HepG2 (cell line): ENCODE measurements around the gene LMAN2. TPM values are rescaled to one million over a fixed set of nuclear protein-coding genes. Genes with fewer than 3 reads are reported as not detected.

Source experiments
- ARID2 ChIP-seq: sonication (generic); formaldehyde crosslinking; IDR thresholded peaks from 2 replicates; pipeline ENCODE4 v1.8.1; 2022; ENCODE audit warnings: mild to moderate bottlenecking, missing genetic modification reagents, borderline replicate concordance
- BCL6 ChIP-seq: IDR thresholded peaks from 2 replicates; pipeline ENCODE4 v1.6.1; 2016; ENCODE audit warnings: missing genetic modification reagents, missing compliant biosample characterization
- BHLHE40 ChIP-seq: IDR thresholded peaks from 2 replicates; pipeline ENCODE4 v1.6.1; 2011; ENCODE audit warnings: low read length, improper control_type of control experiment
- EEA1 ChIP-seq: sonication (generic); formaldehyde crosslinking; IDR thresholded peaks from 2 replicates; pipeline ENCODE4 v1.5.1; 2020; ENCODE audit warnings: mild to moderate bottlenecking, missing genetic modification reagents, borderline replicate concordance
- HNRNPH1 ChIP-seq: fragments of 200-400 bp; formaldehyde crosslinking; optimal IDR thresholded peaks from 2 replicates; pipeline ENCODE3; 2017; ENCODE audit warnings: mild to moderate bottlenecking, low read depth, low read length
- HNRNPL ChIP-seq: fragments of 200-400 bp; formaldehyde crosslinking; IDR thresholded peaks from 2 replicates; pipeline ENCODE4 v1.6.1; 2017; ENCODE audit warnings: mild to moderate bottlenecking, low read depth, low read length
- IRF1 ChIP-seq: sonication (generic); formaldehyde crosslinking; IDR thresholded peaks from 2 replicates; pipeline ENCODE4 v1.4.0; 2020; ENCODE audit warnings: low read depth, mild to moderate bottlenecking, missing genetic modification reagents
- KDM3A ChIP-seq: IDR thresholded peaks from 2 replicates; pipeline ENCODE4 v1.6.1; 2018; ENCODE audit warnings: low read depth, missing compliant biosample characterization
- KLF11 ChIP-seq: IDR thresholded peaks from 2 replicates; pipeline ENCODE4 v1.6.1; 2016; ENCODE audit warnings: missing compliant biosample characterization
- MYC ChIP-seq: sonication (generic); formaldehyde crosslinking; IDR thresholded peaks from 2 replicates; pipeline ENCODE4 v1.9.0; 2021; ENCODE audit warnings: missing genetic modification reagents, borderline replicate concordance
- RERE ChIP-seq: IDR thresholded peaks from 2 replicates; pipeline ENCODE4 v1.6.1; 2016; ENCODE audit warnings: low read depth, missing genetic modification reagents, missing compliant biosample characterization
- THYN1 ChIP-seq: sonication (generic); formaldehyde crosslinking; IDR thresholded peaks from 2 replicates; pipeline ENCODE4 v1.8.1; 2023; ENCODE audit warnings: low read depth, mild to moderate bottlenecking, moderate library complexity, missing genetic modification reagents, borderline replicate concordance
- XBP1 ChIP-seq: sonication (generic); formaldehyde crosslinking; IDR thresholded peaks from 2 replicates; pipeline ENCODE4 v1.5.0; 2020; ENCODE audit warnings: missing genetic modification reagents
- XRCC5 ChIP-seq: fragments of 200-400 bp; formaldehyde crosslinking; optimal IDR thresholded peaks from 2 replicates; pipeline ENCODE3; 2017; ENCODE audit warnings: mild to moderate bottlenecking, low read length
- ZHX1 ChIP-seq: sonication (generic); formaldehyde crosslinking; IDR thresholded peaks from 2 replicates; pipeline ENCODE4 v1.8.1; 2022; ENCODE audit warnings: low read depth, mild to moderate bottlenecking, missing genetic modification reagents
- ZNF431 ChIP-seq: sonication (generic); formaldehyde crosslinking; IDR thresholded peaks from 2 replicates; pipeline ENCODE4 v1.9.0; 2022; ENCODE audit warnings: missing genetic modification reagents, low read depth, mild to moderate bottlenecking, borderline replicate concordance
- ZNF432 ChIP-seq: sonication (generic); formaldehyde crosslinking; IDR thresholded peaks from 2 replicates; pipeline ENCODE4 v1.5.0; 2020; ENCODE audit warnings: missing genetic modification reagents, mild to moderate bottlenecking, borderline replicate concordance
- ZNF780A ChIP-seq: sonication (generic); formaldehyde crosslinking; IDR thresholded peaks from 2 replicates; pipeline ENCODE4 v1.8.0; 2022; ENCODE audit warnings: mild to moderate bottlenecking, missing genetic modification reagents, moderate library complexity
- ZSCAN31 ChIP-seq: sonication (generic); formaldehyde crosslinking; IDR thresholded peaks from 2 replicates; pipeline ENCODE4 v1.5.0; 2020; ENCODE audit warnings: low read depth, mild to moderate bottlenecking, missing genetic modification reagents
- polyA plus RNA-seq, 8 experiments: library from polyadenylated mRNA; depleted of rRNA in 3 of 8; stranded (reverse) in 7 of 8; unstranded in 1 of 8; fragments of >200 nt; fragmentation: Illumina TruSeq in 4 of 8; extraction: Trizol in 4 of 8; gene quantifications; 2 replicates each; pipeline versions ENCODE4 v1.2.1 to v1.2.3, GENCODE V29; 2011 to 2016; ENCODE audit warnings: low read depth in 4 of 8, missing spikeins in 1 of 8, mixed read lengths in 1 of 8; ENCODE audit not compliant: insufficient read depth in 1 of 8
- total RNA-seq, 5 experiments: library from RNA; depleted of rRNA; stranded (reverse); fragments of >200 nt; fragmentation: Illumina TruSeq; extraction: Trizol; gene quantifications; 2 replicates each; pipeline ENCODE4 v1.2.3, GENCODE V29; 2016; ENCODE audit warnings: low read depth in 1 of 5

The LMAN2 gene
- total and polyA plus RNA-seq, 2 of the 13 experiments (the other 11 are each of a cell fraction or from before 2014, with no cell fraction given): 191 to 197 TPM

GRCh38 chr5:177390363-177391300, 39.2 kb upstream of the LMAN2 start (continued):
- TF ChIP-seq IRF1 (CRISPR knock-in tag) (no peak), ZNF432 (no peak), HNRNPL (no peak), KLF11 (CRISPR knock-in tag) (no peak), KDM3A (no peak), BHLHE40 (0 out of 2 replicates have a peak, but pooled peaks have one; percentile 6), MYC (CRISPR knock-in tag) (peak; percentile 90; the same call in 1 of the 2 replicates), ZNF780A (CRISPR knock-in tag) (no peak), XBP1 (CRISPR knock-in tag) (no peak), ZHX1 (CRISPR knock-in tag) (no peak), ARID2 (CRISPR knock-in tag) (no peak), ZNF431 (CRISPR knock-in tag) (0 out of 2 replicates have a peak, but pooled peaks have one; percentile 54), BCL6 (CRISPR knock-in tag) (peak; percentile 39; the same call in 1 of the 2 replicates), RERE (CRISPR knock-in tag) (no peak), ZSCAN31 (no peak), EEA1 (CRISPR knock-in tag) (no peak), XRCC5 (peak; percentile 75), HNRNPH1 (no peak), THYN1 (CRISPR knock-in tag) (no peak)
